ENCODE data around the gene SLC25A18.
"Not testable (repeated sequence)": the region's sequence is repeated elsewhere in the genome, so short reads cannot be mapped to it uniquely, and the experiment has no call there.

SLC25A18 gene, protein sequence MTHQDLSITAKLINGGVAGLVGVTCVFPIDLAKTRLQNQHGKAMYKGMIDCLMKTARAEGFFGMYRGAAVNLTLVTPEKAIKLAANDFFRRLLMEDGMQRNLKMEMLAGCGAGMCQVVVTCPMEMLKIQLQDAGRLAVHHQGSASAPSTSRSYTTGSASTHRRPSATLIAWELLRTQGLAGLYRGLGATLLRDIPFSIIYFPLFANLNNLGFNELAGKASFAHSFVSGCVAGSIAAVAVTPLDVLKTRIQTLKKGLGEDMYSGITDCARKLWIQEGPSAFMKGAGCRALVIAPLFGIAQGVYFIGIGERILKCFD

DNA sequence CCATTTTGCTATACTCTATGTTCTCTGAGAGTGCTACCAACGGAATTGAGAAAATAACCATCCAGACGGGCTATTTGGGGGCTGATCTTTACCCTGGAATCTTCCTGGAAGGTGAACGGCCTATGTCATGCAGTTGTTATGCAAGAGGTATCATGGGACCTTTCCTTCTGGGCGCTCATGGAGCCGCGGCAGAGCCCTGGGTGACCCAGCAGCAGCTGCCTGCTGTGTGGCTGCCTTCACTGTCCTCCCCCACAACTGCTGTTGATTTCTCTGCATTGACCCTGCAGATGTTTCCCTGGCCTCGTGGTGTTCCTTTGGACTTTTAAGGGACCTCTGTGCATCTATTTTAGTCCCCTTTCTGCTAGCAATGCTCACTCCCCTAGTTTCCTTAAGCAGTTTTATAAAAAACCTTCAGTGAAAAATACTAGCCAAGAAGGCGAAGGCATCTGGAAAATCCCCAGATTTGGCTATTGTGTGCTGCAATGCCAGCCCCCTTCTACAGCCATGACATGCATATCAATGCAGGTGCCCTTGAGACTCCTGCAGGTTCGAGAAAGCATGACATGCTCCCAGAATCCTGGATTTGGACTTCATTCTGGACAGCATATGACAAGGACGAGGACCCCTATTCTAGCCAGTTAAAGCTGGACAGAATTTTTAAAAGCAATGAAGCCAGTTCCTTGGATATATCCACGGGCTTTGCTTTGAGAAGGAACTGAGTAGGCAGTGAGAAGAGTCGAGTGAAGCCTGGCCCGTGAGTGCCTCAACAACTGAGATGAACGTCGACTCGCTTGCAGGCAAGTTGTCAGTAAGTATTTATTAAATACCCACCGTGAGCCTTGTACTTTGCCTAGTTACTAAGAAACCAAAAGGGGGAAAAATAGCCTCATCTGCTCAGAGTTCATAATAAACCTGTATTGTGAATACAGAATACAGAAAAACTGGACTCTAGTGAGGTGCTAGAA lies at the start of gene SLC25A18:
Gene SLC25A18 (plus strand): TSS at position 593 of the 965 bp plus-strand sequence. CDS start 16,447 bp downstream, outside the sequence.
- in situ Hi-C loops (cut with MboI; ENCODE audit: low sequenced_read_pairs), result no loop called here

DNA sequence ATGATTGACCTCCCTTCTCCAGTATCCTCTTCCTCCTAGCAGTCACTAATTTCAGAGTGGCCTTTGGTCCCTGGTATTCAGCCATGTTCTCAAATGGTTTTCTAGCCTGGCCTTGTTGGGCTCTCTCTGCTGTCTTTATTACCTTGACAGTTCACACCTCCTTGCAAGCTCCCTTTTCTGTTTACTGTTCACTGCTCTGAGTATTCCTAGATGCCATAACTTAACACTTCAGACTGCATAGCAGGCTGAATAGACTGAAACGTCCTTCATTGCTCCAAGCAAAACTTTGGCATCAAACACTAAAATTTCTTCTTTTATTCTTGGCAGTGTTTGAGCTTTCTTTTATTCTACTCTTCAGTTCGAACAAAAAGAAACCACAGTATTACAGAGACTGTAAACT lies 49.7 kb upstream of the SLC25A18 start:
- in situ Hi-C loops (cut with MboI; ENCODE audit: low sequenced_read_pairs), result no loop called here

DNA sequence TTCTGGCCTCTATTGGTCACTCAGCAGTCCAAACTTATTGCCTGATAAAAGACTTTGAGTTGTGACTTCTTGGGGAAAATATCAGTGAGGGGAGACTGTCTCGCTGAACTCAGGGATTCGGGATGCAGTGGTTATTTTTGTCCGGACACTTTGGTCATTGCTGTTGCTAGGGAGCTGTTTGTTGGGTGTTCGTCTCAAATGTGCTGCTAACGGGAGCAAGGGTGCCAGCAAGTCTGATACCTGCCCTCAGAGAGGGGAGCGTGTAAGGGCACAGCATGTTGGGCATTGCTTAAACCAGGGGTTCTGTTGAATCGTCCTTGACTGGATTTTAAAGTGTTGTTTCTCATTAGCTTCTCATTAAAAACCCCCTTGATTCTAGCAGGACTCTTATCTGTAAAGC lies 49.2 kb upstream of the SLC25A18 start:
- in situ Hi-C loops (cut with MboI; ENCODE audit: low sequenced_read_pairs), result no loop called here

DNA sequence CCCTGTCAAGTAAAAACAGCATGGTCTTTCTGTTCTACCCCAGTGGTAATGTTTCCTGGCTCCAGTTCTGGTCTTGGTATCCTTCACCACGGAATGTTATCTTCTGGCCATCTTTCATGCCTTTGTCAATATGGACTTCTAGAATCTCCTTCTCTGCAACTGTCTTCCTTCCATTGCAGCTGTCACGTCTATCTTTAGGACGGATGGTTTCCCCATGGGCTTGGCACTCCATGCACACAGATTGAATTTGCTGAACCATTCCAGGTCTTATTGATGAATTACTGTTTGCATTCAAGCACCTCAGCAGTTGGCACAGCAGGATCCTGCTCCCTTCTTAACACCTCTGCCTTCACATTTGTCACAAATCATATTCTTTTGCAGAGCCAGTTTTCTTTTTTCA lies 44.9 kb upstream of the SLC25A18 start:
- in situ Hi-C loops (cut with MboI; ENCODE audit: low sequenced_read_pairs), result no loop called here

DNA sequence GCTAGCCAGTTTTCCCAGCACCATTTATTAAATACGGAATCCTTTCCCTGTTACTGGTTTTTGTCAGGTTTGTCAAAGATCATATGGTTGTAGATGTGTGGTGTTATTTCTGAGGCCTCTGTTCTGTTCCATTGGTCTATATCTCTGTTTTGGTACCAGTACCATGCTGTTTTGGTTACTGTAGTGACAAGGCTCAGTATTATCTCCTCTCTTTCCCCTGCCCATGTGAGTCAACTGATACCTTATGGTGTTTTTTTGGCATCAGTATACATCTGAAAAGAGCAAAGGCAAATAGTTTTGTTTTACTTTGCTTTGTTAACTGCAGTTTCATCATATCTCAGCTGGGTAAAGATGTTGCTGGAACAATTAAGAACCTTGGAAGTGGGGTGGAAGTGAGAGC lies 41.3 kb upstream of the SLC25A18 start:
- in situ Hi-C loops (cut with MboI; ENCODE audit: low sequenced_read_pairs), result not testable (repeated sequence)

DNA sequence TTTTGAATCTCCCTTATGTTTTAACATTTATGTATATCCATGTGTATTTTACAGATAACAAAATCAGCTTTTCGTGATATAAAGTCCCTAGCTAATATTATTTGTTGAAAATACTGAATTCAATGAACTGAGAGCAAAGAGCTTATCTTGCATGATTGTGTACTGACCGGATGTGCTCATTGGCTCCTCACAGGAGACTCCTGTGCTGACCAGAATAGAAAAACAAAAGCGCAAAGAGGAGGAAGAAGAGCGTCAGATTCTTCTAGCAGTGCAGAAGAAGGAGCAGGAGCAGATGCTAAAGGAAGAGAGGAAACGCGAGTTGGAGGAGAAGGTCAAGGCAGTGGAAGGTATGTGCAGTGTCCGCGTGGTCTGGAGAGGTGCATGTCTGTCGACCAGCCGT lies 39.4 kb upstream of the SLC25A18 start:
- in situ Hi-C loops (cut with MboI; ENCODE audit: low sequenced_read_pairs), result no loop called here

DNA sequence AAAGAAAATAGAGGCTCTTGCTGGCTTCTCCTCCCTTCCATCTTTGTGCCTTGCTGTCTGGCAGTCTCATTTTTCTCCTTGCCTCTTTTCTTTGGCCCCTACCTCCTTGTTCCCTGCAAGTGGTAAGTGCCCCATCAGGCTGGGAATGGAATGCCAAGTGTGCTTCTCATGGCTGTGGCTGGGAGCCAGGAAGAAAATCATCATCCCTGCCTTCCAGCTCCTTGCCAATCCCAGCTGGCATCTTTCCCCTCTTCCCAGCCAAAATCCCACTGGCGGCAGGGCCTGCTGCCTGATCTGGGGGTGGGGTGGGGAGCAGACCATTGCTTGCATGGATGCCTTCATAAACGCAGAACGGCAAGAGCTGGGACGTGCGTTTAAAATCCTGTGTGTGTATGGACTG lies 27.0 kb upstream of the SLC25A18 start:
- in situ Hi-C loops (cut with MboI; ENCODE audit: low sequenced_read_pairs), result no loop called here

DNA sequence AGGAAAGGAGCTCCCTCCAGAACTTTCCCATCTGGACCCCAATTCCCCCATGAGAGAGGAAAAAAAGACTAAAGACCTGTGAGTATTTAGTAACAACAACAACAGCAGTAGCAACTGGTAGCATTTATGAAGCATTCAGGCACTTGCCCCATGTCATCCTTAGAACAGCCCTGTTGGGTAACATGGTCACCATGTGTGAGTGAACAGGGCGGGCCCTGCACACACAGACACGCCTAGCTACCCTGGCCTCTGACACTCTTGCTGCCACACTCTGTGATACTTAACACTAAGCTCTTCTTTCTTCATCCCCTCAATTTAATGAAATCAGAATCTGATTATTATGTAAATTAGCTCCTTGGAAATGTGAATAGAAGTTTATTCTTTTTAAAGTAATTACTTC lies 26.1 kb upstream of the SLC25A18 start:
- in situ Hi-C loops (cut with MboI; ENCODE audit: low sequenced_read_pairs), result no loop called here

DNA sequence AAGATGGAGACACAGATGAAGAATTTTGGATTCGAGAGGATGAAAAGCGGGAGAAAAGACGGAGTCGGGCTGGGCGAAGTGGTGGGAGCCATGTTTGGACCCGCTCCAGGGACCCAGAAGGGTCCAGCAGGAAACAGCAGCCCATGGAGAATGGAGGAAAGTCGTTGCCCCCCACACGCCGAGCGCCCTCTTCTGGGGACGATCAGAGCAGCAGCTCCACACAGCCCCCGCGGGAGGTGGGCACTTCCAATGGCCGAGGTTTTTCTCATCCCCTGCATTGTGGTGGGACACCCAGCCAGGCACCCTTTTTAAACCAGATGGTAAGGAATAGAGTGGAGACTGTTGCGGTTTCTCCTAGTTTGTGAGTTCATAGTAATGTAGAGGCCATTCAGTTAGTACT lies 22.8 kb upstream of the SLC25A18 start:
- in situ Hi-C loops (cut with MboI; ENCODE audit: low sequenced_read_pairs), result no loop called here

DNA sequence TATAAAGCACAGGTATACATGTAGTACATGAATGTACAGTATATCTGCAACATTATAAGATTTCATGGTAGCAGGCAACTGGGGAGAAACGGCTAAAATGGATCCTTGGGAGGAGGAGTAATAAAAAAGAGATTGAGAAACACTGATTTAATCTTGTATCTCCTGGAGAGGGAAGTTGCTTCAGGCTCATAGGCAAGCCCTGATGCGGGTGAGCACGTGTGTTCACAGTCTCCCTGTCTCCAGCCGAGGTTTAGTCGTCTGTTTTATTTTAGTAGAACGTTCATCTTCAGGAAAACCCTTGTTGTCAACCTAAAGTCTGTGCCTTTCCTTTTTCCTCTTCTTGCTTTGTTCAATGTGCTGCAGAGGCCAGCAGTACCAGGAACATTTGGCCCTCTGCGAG lies 21.8 kb upstream of the SLC25A18 start:
- in situ Hi-C loops (cut with MboI; ENCODE audit: low sequenced_read_pairs), result no loop called here

DNA sequence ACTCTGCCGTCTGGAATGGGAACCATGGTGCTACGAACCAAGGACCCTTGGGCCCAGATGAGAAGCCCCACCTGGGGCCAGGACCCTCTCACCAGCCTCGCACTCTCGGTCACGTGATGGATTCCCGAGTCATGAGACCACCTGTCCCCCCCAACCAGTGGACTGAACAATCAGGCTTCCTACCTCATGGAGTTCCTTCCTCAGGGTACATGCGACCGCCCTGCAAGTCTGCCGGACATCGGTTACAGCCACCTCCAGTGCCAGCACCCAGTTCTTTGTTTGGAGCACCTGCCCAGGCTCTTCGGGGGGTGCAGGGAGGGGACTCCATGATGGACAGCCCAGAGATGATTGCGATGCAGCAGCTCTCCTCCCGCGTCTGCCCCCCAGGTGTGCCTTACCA lies 20.8 kb upstream of the SLC25A18 start:
- in situ Hi-C loops (cut with MboI; ENCODE audit: low sequenced_read_pairs), result no loop called here

DNA sequence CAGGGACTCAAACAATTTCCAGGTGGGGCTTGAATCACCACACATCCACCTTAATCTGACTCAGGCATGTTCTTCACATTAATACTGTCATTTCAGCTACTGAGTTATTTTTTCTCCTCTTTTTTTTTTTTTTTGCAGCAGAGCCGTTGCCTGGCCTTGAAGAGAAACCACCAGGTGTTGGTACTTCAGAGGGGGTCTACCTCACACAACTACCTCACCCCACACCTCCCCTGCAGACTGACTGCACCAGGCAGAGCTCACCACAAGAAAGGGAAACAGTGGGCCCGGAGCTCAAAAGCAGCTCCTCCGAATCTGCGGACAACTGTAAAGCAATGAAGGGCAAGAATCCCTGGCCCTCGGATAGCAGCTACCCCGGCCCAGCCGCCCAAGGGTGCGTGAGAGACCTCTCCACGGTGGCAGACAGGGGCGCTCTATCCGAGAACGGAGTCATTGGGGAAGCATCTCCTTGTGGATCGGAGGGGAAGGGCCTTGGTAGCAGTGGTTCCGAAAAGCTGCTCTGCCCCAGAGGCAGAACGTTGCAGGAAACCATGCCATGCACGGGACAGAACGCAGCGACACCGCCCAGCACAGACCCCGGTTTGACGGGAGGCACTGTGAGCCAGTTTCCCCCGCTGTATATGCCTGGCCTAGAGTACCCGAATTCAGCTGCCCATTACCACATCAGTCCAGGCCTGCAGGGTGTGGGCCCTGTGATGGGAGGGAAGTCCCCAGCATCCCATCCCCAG lies 15.1 kb upstream of the SLC25A18 start:
- in situ Hi-C loops (cut with MboI; ENCODE audit: low sequenced_read_pairs), result no loop called here

DNA sequence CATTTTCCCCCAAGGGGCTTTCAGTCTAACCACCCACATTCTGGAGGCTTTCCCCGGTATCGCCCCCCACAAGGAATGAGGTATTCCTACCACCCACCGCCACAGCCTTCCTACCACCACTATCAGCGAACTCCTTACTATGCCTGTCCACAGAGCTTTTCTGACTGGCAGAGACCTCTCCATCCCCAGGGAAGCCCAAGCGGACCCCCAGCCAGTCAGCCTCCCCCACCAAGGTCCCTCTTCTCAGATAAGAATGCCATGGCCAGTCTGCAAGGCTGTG lies 14.6 kb upstream of the SLC25A18 start:
- in situ Hi-C loops (cut with MboI; ENCODE audit: low sequenced_read_pairs), result no loop called here

DNA sequence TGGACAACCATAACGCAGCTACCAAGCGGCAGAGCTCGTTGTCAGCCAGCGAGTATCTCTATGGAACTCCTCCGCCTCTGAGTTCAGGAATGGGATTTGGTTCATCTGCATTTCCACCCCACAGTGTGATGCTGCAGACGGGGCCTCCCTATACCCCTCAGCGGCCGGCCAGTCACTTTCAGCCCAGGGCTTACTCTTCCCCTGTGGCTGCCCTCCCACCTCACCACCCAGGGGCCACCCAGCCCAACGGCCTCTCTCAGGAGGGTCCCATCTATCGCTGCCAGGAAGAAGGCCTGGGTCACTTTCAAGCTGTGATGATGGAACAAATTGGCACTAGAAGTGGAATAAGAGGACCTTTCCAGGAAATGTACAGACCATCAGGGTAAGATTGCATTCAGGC lies 14.1 kb upstream of the SLC25A18 start:
- in situ Hi-C loops (cut with MboI; ENCODE audit: low sequenced_read_pairs), result no loop called here

DNA sequence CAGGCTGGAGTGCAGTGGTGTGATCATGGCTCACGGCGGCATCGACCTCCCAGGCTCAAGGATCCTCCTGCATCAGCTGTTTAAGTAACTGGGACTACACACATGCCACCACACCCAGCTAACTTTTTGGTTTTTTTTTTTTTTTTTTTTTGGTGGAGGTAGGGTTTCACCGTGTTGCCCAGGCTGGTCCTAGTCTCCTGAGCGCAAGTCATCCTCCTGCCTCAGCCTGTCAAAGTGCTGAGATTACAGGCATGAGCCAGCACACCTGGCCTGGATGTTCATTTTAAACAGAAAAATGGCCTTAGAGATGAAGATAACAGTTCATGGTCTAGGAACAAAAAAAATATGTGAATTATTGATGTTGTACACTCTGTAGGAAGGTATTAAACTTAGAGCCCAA lies 13.6 kb upstream of the SLC25A18 start:
- in situ Hi-C loops (cut with MboI; ENCODE audit: low sequenced_read_pairs), result no loop called here

DNA sequence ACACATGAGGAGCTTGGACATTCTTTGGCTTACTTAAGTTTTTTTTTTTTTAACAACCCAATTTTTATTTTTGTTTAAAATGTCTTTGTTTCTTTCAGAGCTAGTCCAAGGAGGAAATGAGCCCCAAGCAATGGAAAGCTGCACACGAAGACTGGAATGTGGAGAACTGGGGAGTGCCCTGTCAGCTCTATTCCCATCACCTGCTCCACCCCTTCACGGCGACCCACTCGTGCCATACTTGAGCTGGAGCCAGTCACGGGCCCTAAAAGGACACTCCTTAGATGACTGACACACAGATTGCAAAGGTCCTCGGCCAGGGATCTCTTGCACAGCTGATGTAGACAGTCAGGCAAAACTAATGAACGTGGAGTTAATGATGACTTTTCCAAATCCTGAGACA lies 10.6 kb upstream of the SLC25A18 start:
- in situ Hi-C loops (cut with MboI; ENCODE audit: low sequenced_read_pairs), result no loop called here

DNA sequence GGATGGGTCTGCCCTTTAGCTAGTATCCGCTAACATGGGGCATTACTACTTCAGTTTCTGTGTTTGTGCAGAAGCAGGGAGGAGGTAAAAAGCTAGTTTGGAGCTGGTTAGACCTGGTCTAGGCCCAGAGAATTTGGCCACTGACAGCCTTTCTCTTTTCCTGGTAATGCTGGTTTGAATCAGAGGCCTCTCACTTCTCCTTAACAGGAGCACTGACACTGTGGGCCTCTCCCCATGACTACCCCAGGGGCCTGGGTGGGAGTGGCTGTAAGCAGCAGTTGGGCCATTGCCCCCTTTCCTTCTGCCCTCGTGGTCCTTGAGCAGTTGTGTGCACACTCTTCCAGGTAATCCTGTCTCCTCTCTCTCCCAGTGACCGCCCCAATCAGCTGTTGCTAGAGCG lies 8.5 kb upstream of the SLC25A18 start:
- in situ Hi-C loops (cut with MboI; ENCODE audit: low sequenced_read_pairs), result no loop called here

DNA sequence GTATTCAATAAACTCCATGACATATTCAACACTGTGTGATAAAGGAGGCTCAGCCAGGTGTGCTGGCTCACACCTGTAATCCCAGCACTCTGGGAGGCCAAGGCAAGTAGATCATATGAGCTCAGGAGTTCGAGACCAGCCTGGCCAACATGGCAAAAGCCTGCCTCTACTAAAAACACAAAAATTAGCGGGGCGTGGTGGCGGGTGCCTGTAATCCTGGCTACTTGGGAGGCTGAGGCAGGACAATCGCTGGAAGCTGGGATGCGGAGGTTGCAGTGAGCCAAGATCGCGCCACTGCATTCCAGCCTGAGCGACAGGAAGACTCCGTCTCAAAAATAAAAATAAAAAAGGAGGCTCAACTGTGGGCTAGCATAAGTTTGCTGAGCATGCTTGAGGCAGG lies 4.1 kb upstream of the SLC25A18 start:
- in situ Hi-C loops (cut with MboI; ENCODE audit: low sequenced_read_pairs), result no loop called here

DNA sequence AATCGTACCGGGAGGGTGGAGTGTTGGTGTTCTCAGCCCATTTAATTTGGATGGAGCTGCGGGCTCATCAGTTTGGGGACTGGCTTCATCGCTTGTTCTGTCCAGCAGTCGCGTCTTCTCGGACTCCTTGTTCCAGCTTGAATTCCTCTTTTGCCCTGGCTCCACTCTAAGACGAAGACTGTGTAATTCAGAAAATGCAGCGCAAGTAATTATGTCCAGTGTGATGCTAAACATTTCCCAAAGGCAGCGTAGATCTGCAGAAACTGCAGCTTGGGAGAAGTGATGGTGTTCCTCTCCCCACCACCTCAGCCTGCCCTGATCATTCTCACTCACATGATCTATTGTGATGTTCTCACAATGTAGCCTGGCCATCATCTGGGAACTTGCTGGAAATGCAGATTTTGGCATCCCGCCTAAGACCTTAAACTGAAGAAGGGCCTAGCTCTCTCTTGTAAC lies 666 bp downstream of the SLC25A18 start:
- in situ Hi-C loops (cut with MboI; ENCODE audit: low sequenced_read_pairs), result no loop called here

DNA sequence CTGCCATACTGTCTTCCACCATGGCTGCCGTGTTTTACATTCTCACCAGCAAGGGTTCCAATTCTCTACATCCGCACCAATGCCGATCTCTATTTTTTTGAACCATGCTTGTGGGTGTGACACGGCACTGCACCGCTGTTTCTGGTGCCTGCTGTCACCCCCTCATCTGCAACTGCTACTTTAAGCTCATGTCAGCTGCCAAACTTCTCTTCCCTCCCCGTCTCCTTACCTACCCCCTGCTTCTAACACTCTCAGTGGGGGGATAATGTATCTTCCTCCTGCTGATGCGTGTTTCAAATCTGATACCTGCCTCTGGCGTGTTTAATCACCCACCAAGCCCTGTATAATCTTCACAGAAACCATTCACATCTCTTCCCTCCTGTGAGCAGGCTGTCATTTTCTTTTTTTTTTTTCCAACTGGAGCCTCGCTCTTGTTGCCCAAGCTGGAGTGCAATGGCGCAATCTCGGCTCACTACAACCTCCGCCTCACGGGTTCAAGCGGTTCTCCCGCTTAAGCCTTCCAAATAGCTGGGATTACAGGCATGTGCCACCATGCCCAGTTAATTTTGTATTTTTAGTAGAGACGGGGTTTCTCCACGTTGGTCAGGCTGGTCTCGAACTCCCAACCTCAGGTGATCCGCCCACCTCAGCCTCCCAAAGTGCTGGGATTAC lies 2.9 kb downstream of the SLC25A18 start:
- in situ Hi-C loops (cut with MboI; ENCODE audit: low sequenced_read_pairs), result not testable (repeated sequence)

DNA sequence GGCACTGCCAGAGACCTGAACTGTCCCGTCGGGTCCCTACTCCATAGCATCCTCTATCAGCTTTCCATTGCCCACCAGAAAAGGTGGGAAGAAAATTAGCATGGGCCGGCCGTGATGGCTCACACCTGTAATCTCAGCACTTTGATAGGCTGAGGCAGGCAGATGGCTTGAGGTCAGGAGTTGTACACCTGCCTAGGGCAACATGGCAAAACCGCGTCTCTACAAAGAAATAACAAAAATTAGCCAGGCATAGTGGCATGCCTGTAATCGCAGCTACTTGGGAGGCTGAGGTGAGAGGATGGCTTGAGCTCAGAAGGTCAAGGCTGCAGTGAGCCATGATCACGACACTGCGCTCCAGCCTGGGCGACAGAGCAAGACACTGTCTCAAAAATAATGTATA lies 3.5 kb downstream of the SLC25A18 start:
- in situ Hi-C loops (cut with MboI; ENCODE audit: low sequenced_read_pairs), result no loop called here

Measured in HL-60/S4 treated with phorbol 12-myristate 13-acetate at 8.2 ng/mL for 4 days and 3 days (cell line).